Colonic mucosa (tissue), 4 donors: Measurements from ENCODE around the gene ATP9B. TPM values are rescaled to one million over a fixed set of nuclear protein-coding genes. Genes with fewer than 3 reads are reported as not detected.
A peak's percentile ranks its signal among the peaks of the same experiment; 100 is the strongest.

Experiments
- DNase-seq: peaks from one replicate; pipeline ENCODE4 v3.0.0-alpha.2; 2020
- H3K27ac ChIP-seq: fragments of 200-600 bp; one replicate; pipeline ENCODE4 v1.8.0; 2021
- H3K27me3 ChIP-seq: fragments of 200-600 bp; one replicate; pipeline ENCODE4 v1.8.0; 2021
- H3K36me3 ChIP-seq: fragments of 200-600 bp; one replicate; pipeline ENCODE4 v1.8.0; 2021
- H3K4me1 ChIP-seq: fragments of 200-600 bp; one replicate; pipeline ENCODE4 v1.8.0; 2021; ENCODE audit warnings: mild to moderate bottlenecking
- H3K4me3 ChIP-seq: fragments of 200-600 bp; one replicate; pipeline ENCODE4 v1.8.0; 2021
- H3K9ac ChIP-seq, 2 donors: one replicate each; pipeline ENCODE4 v1.7.0; 2013; ENCODE audit warnings: control low read depth in 2 of 2, low read depth in 2 of 2, low read length in 2 of 2
- H3K9me3 ChIP-seq: fragments of 200-600 bp; one replicate; pipeline ENCODE4 v1.8.0; 2021
- CTCF ChIP-seq: fragments of 200-600 bp; IDR thresholded peaks from one replicate; pipeline ENCODE4 v1.8.0; 2022; ENCODE audit warnings: antibody characterized with exemption, mild to moderate bottlenecking
- intact Hi-C: fragments of 100-400 bp; cut with DNase I; formaldehyde crosslinking; loops from one replicate; pipeline ENCODE4 v1.14.1; 2022
- total RNA-seq, 2 donors: library from RNA; stranded (reverse); fragmentation: NEBNext Ultra II Directional in 1 of 2; extraction: Animal tissue kit (Norgen Biotek cat#: 25700) in 1 of 2; gene quantifications; one replicate each; pipeline ENCODE4 v1.2.1, GENCODE V29; 2021
- donor health status: healthy.
- donor health status: DM: no; HTN: no; CAD: no.
- donor health status: DM: no; HTN: no; CAD: no.

The ATP9B gene
- total RNA-seq, 2 donors from 2014 or later, result 20.4 to 30.3 TPM

GRCh38 chr18:79393181-79393634 is 324.0 kb downstream of the ATP9B start:
- Histone ChIP-seq H3K4me1 (peaks cover 4% of the 10 kb centered on the region), H3K9me3 (no peaks in the 10 kb centered on the region), H3K36me3 (no peaks in the 10 kb centered on the region), H3K9ac (peak overlapping the region; percentile 32 to 52), H3K27ac (peak overlapping the region; percentile 73), H3K4me3 (peak overlapping the region; percentile 40), H3K27me3 (peaks cover 42% of the 10 kb centered on the region)
- no peak for DNase-seq
- intact Hi-C loops, result no loop called here
- TF ChIP-seq CTCF, result no peak

DNA sequence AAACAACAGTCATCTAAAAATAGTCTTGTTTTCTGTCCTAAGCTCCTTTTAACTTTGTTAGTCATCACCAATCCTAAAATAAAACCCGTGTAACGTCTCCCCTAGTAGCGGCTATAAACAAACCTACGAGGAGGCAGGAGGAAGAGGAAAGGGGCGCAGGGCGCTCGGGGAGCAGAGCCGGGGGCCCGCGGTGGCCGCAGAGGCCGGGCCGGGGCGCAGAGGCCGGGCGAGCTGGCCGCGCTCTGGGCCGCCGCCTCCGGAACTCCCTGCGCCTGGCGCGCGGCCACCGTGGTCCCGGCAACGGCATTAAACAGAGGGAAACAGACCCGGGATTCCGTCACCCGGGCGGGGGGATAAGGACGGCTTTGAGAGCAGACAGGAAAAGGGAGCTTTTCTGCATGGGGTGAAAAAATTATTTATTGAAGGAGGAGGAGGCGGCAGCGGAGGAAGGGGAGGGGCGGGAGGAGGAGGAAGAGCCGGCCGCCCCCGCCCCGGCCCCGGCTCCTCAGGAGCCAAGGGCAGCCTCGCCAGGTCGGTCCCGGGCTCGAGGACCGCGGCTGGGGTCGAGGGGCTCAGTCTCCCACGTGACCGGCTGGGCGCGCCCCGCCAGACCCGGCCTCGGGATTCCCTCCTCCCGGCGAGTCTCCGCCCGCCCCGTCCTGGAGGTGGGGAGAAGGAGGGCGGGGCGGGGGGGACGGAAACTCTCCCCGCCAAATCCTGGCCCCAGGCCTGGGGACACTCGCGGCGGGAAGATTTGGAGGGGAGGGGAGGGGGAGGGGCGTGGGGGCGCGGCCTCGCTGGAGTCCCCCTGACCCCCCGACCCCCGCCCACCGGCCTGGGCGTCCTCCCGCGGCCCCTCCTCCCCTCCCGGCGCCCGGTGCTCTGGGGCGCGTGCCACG is 324.7 kb downstream of the ATP9B start:
- H3K36me3 ChIP-seq, result no peaks in the 10 kb centered on the region
- peaks cover 46% of the 10 kb centered on the region for H3K27me3 ChIP-seq
- intact Hi-C loops, result no loop called here
- peak; percentile 79 for DNase-seq
- no peaks in the 10 kb centered on the region for H3K9me3 ChIP-seq
- TF ChIP-seq CTCF, result no peak
- peaks cover 4% of the 10 kb centered on the region for H3K4me1 ChIP-seq
- peak overlapping the region; percentile 32 to 60 for H3K9ac ChIP-seq
- H3K27ac ChIP-seq, result peak overlapping the region; percentile 73
- peak overlapping the region; percentile 40 for H3K4me3 ChIP-seq

- Histone ChIP-seq H3K9me3 (no peaks in the 10 kb centered on the region), H3K4me1 (peaks cover 4% of the 10 kb centered on the region), H3K9ac (peak overlapping the region; percentile 34 to 60), H3K36me3 (no peaks in the 10 kb centered on the region), H3K27ac (peak overlapping the region; percentile 73), H3K4me3 (peak overlapping the region; percentile 40), H3K27me3 (peaks cover 55% of the 10 kb centered on the region)
- no peak for TF ChIP-seq CTCF
- intact Hi-C loops, result no loop called here
- no peak for DNase-seq
These were observed 325.5 kb downstream of the ATP9B start for GRCh38 chr18:79394534-79395307.

DNA sequence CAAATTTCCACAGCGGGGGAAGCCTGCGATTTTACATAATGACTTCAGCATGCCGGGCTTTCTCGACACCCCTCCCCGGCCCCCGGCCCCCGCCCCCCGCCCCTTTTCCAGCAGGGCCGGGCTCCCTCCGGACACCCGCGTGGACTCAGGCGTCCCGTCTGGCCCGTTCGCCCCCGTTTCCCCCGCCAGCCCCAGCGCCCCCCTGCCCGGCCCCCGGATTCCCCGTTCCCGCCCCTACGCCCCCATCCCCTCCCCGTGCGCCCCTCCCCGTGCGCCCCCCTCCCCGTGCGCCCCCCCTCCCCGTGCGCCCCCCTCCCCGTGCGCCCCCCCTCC is 326.1 kb downstream of the ATP9B start:
- H3K27me3 ChIP-seq, result peaks cover 56% of the 10 kb centered on the region
- no peaks in the 10 kb centered on the region for H3K9me3 ChIP-seq
- no peak overlapping the region for H3K9ac ChIP-seq
- H3K4me1 ChIP-seq, result peaks cover 4% of the 10 kb centered on the region
- no peak for DNase-seq
- H3K36me3 ChIP-seq, result no peaks in the 10 kb centered on the region
- no peak overlapping the region for H3K4me3 ChIP-seq
- H3K27ac ChIP-seq, result no peak overlapping the region
- intact Hi-C loops, result no loop called here
- TF ChIP-seq CTCF, result no peak

GRCh38 chr18:79395761-79396404 is 326.7 kb downstream of the ATP9B start, which contains the start of gene NFATC1:
TSS of gene NFATC1 (plus strand) at chr18:79395930. CDS start at chr18:79396225, 295 bp downstream.
- TF ChIP-seq CTCF, result no peak
- H3K27ac ChIP-seq, result peak within 1 kb of the TSS; percentile 73
- peaks cover 56% of the 10 kb centered on the region for H3K27me3 ChIP-seq
- intact Hi-C loops, result no loop called here
- peak; percentile 46 for DNase-seq
- no peaks in the 10 kb centered on the region for H3K36me3 ChIP-seq
- peak within 1 kb of the TSS; percentile 34 to 73 for H3K9ac ChIP-seq
- H3K4me1 ChIP-seq, result peaks cover 4% of the 10 kb centered on the region
- no peaks in the 10 kb centered on the region for H3K9me3 ChIP-seq
- H3K4me3 ChIP-seq, result peak within 1 kb of the TSS; percentile 42
